Stimulated activated CD4-positive, alpha-beta T cell treated with anti-CD3 and anti-CD28 coated beads, Interleukin-1b, Interleukin-23, amount 100 ng/mL, for 4 hours (primary cell): ENCODE data around the gene PJA2.
A peak's percentile ranks its signal among the peaks of the same experiment; 100 is the strongest.

Experiments
- DNase-seq, 2 donors: peaks; one replicate each; pipeline ENCODE4 v3.0.0-alpha.2; 2020; ENCODE audit warnings: low read depth in 2 of 2

The PJA2 gene

GRCh38 chr5:109408991-109409843, 557 bp downstream of the PJA2 start:
- peak; percentile 57 to 62 for DNase-seq

DNA sequence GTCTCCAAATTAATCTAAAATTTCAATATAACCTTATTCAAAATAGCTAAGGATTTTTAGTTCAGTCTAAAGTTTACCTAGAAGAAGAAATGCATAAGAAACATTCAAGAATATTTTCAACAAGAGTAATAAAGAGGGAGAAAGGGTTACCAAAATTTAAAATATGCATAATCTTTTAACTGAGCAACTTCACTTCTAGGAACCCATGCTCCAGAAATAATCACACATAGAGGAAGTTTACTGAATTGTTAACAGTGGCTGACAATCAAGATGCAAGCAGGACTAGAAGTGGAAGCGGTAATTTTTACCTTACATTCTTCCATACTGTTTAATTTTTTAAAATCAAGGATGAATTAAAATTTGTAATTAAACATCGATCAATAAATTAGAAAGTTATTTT, 1.9 kb downstream of the PJA2 start:
- DNase-seq = no peak

GRCh38 chr5:109406719-109407118, 3.1 kb downstream of the PJA2 start:
- no peak for DNase-seq

- DNase-seq = no peak
Observed at GRCh38 chr5:109404428-109404960, 5.3 kb downstream of the PJA2 start.

- no peak for DNase-seq
Observed at GRCh38 chr5:109403469-109403868, 6.3 kb downstream of the PJA2 start.

- DNase-seq = no peak
Observed at GRCh38 chr5:109399092-109399759, 10.5 kb downstream of the PJA2 start.

- no peak for DNase-seq
Observed at GRCh38 chr5:109396965-109397364, 12.8 kb downstream of the PJA2 start.

DNA sequence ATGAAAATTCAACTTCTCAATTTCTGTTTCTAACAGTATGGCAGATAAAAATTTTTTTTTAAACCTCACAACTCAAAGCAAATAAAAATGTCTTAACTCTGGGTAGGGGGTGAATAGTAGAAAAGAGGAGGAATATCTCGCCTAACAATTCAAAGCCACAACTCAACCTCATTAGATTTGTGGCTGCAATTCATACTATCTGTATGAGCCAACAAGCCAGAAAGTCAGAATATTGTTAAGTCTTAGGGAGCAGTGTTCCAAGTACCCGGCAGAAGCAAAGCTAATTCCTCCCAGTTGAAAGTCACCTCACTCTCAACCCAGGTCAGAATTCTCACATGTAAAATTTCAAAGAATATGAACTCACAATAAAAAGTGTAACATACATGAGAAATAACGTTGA, 15.0 kb downstream of the PJA2 start:
- no peak for DNase-seq

DNA sequence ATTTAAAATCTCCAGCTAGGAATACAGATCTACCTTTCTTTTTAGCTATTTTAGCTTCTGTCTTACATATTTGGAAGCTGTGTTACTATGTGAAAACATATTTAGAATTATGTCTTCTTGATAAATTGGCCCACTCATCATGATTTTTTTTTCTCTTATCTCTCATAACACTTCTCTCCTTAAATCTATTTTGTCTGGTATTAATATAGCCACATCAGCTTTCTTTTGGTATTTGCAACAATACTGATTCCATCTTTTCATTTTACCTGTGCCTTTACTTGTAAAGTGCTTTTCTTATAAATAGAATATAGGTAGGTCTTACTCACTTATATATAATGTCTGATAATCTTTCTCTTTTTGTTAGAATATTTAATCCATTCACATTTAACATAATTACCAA, 19.6 kb downstream of the PJA2 start:
- no peak for DNase-seq

- no peak for DNase-seq
Observed at GRCh38 chr5:109388407-109388806, 21.4 kb downstream of the PJA2 start.

- DNase-seq = no peak
Observed at GRCh38 chr5:109387408-109387974, 22.3 kb downstream of the PJA2 start.

- DNase-seq = no peak
Observed at GRCh38 chr5:109378095-109378494, 31.7 kb downstream of the PJA2 start.

- DNase-seq = no peak
Observed at GRCh38 chr5:109374625-109375024, 35.1 kb downstream of the PJA2 start.

- no peak for DNase-seq
Observed at GRCh38 chr5:109373932-109374331, 35.8 kb downstream of the PJA2 start.

- no peak for DNase-seq
Observed at GRCh38 chr5:109370343-109370742, 39.4 kb downstream of the PJA2 start.

DNA sequence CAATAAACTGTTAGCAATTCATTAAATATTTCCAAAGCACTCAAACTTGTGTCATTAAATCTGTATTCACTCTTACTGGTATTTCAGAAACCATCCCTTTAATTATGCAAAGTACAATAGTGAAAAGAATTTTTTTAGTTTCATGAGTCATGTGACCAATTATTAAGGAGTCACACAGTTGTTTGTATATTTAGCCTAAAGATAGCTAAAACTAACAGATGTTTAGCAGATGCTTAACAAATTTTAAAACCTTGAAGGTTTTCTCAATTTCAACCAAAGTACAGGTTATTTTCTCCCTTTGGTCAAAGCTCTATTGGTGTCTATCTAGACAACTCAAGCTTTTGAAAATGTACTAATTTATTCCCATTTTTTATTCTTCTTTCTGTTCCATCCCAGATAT, 44.1 kb downstream of the PJA2 start:
- DNase-seq = no peak

GRCh38 chr5:109364977-109365376, 44.8 kb downstream of the PJA2 start:
- no peak for DNase-seq

- DNase-seq = no peak
Observed at GRCh38 chr5:109359642-109360041, 50.1 kb downstream of the PJA2 start.

DNA sequence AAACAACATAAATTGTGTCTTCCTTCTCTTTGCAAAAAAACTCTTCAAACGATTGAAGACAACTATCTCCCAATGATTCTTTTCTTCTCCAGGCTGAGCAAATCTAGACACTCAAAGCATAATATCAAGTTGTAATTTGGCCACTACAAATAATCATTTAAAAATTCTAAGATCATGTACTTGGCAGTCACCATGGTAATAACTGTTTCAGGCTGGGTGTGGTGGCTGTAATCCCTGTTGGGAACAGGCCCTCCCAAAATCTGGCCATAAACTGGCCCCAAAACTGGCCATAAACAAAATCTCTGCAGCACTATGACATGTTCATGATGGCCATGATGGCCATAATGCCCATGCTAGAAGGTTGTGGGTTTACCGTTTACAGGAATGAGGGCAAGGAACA, 52.0 kb downstream of the PJA2 start:
- no peak for DNase-seq

GRCh38 chr5:109354761-109355160, 55.0 kb downstream of the PJA2 start:
- DNase-seq = no peak

DNA sequence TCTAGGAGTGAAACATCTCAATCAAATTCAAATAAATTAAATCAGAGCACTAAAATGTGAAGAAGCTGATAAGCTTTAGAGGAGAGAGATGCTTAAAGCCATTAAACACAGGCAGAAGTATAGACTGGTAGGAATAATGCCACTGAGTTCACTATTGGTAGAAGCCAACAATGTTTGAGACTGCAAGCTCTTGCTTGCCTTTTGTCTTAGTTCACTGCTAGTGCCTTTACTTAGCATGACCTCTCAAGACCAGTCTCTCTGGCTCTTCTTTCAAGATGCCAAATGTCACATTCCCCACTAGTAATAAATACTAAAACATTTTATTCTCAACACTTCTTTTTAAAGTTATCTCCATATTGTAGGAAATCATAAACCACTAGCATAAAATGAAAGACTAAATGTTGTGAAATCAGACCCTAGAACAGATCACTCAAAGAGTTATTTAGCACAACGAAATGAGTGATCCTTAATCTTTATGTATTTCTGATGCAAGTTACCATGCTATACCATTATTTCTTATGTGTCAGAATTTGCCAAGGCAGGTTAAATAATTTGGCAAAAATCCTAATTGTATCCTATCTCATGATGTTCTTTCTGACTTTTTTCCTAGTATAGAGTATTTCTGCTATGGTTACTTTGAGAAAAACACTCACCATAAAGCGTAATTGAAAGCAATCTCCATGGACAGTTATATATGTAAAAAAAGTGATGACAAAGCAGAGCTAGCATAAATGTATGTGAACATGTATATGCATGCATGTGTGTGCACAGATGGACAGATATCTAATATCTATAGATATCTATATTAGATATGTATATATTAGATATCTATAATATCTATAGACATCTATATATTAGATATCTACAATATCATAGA, 57.5 kb downstream of the PJA2 start:
- DNase-seq = no peak
